ENCODE data around the gene DDX54.

DNA sequence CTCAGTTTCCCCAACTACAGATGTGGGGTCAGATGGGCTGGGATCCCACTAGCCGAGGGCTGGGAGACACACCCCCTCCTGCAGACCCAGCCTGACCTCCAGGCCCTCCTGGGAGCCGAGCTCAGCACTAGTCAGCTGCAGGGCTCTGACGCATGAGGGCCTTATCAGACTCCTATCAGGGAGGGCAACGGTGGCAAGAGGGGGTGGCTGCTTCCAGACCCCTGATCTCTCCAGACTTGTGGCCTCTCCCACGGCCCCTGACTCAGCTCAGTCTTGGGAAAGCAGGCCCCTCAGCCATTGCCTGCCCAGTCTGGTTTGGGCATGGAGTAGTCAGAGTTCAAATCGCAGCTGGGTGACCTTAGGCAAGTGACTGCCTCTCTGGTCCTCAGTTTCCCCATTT lies 52.2 kb downstream of the DDX54 start:
- TF ChIP-seq, protein P1, sequence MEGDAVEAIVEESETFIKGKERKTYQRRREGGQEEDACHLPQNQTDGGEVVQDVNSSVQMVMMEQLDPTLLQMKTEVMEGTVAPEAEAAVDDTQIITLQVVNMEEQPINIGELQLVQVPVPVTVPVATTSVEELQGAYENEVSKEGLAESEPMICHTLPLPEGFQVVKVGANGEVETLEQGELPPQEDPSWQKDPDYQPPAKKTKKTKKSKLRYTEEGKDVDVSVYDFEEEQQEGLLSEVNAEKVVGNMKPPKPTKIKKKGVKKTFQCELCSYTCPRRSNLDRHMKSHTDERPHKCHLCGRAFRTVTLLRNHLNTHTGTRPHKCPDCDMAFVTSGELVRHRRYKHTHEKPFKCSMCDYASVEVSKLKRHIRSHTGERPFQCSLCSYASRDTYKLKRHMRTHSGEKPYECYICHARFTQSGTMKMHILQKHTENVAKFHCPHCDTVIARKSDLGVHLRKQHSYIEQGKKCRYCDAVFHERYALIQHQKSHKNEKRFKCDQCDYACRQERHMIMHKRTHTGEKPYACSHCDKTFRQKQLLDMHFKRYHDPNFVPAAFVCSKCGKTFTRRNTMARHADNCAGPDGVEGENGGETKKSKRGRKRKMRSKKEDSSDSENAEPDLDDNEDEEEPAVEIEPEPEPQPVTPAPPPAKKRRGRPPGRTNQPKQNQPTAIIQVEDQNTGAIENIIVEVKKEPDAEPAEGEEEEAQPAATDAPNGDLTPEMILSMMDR (IDR thresholded peaks at IDR 0.05; ENCODE audit: borderline replicate concordance, extremely low read depth, low read length, poor library complexity, severe bottlenecking): no peak
- TF ChIP-seq EZH2 (IDR thresholded peaks at IDR 0.05; ENCODE audit: borderline replicate concordance, low read depth, low read length, severe bottlenecking): no peak

All from DND-41 (cell line).